ENCODE measurements around the gene SLX4IP.

SLX4IP gene

GRCh38 chr20:10501402-10501801 lies 66.3 kb downstream of the SLX4IP start:
- TF ChIP-seq CTCF (IDR thresholded peaks at IDR 0.05; ENCODE audit: insufficient read depth, low read depth, low read length, missing control alignments), result no peak
- no peak for DNase-seq (ENCODE audit: low read depth)

GRCh38 chr20:10502098-10502526 lies 67.0 kb downstream of the SLX4IP start:
- DNase-seq (ENCODE audit: low read depth), result no peak
- no peak for TF ChIP-seq CTCF (IDR thresholded peaks at IDR 0.05; ENCODE audit: insufficient read depth, low read depth, low read length, missing control alignments)
- no peak overlapping the region for H3K4me3 ChIP-seq (ENCODE audit: low read depth, low read length)

More at GRCh38 chr20:10501402-10501801, 66.3 kb downstream of the SLX4IP start:
- H3K4me3 ChIP-seq (ENCODE audit: low read depth, low read length), result no peak overlapping the region

- no peak for TF ChIP-seq CTCF (IDR thresholded peaks at IDR 0.05; ENCODE audit: insufficient read depth, low read depth, low read length, missing control alignments)
- DNase-seq (ENCODE audit: low read depth), result no peak
Observed at GRCh38 chr20:10504608-10504993, 69.5 kb downstream of the SLX4IP start.

GRCh38 chr20:10504994-10505730 lies 70.1 kb downstream of the SLX4IP start:
- no peak overlapping the region for H3K4me3 ChIP-seq (ENCODE audit: low read depth, low read length)
- TF ChIP-seq CTCF (IDR thresholded peaks at IDR 0.05; ENCODE audit: insufficient read depth, low read depth, low read length, missing control alignments), result no peak
- DNase-seq (ENCODE audit: low read depth), result no peak

More at GRCh38 chr20:10504608-10504993, 69.5 kb downstream of the SLX4IP start:
- no peak overlapping the region for H3K4me3 ChIP-seq (ENCODE audit: low read depth, low read length)

GRCh38 chr20:10505827-10506226 lies 70.7 kb downstream of the SLX4IP start:
- no peak for DNase-seq (ENCODE audit: low read depth)
- TF ChIP-seq CTCF (IDR thresholded peaks at IDR 0.05; ENCODE audit: insufficient read depth, low read depth, low read length, missing control alignments), result no peak
- H3K4me3 ChIP-seq (ENCODE audit: low read depth, low read length), result no peak overlapping the region

- H3K4me3 ChIP-seq (ENCODE audit: low read depth, low read length), result no peak overlapping the region
- TF ChIP-seq CTCF (IDR thresholded peaks at IDR 0.05; ENCODE audit: insufficient read depth, low read depth, low read length, missing control alignments), result no peak
- no peak for DNase-seq (ENCODE audit: low read depth)
Observed at GRCh38 chr20:10507052-10507451, 71.9 kb downstream of the SLX4IP start.

GRCh38 chr20:10508060-10508459 lies 73.0 kb downstream of the SLX4IP start:
- no peak for DNase-seq (ENCODE audit: low read depth)
- TF ChIP-seq CTCF (IDR thresholded peaks at IDR 0.05; ENCODE audit: insufficient read depth, low read depth, low read length, missing control alignments), result no peak
- no peak overlapping the region for H3K4me3 ChIP-seq (ENCODE audit: low read depth, low read length)

All from GM12865 (cell line).